SU-DHL-6 (cell line): ENCODE measurements around the gene IFIT3.

Experiments used
- EZH2phosphoT487 ChIP-seq: fragments of 200-600 bp; sonication (generic), shearing (Covaris generic); conservative IDR thresholded peaks from 2 replicates; pipeline ENCODE4 v1.6.1; 2018; ENCODE audit warnings: mild to moderate bottlenecking, antibody characterized with exemption, low read length, moderate library complexity, mixed read lengths
- TF ChIP-seq, protein P1 (sequence below): fragments of 200-600 bp; sonication (generic); IDR thresholded peaks from one replicate; pipeline ENCODE4 v1.5.1; 2017; ENCODE audit warnings: antibody characterized with exemption, mild to moderate bottlenecking, low read length, moderate library complexity; ENCODE audit not compliant: insufficient read depth, poor library complexity, severe bottlenecking

DNA sequence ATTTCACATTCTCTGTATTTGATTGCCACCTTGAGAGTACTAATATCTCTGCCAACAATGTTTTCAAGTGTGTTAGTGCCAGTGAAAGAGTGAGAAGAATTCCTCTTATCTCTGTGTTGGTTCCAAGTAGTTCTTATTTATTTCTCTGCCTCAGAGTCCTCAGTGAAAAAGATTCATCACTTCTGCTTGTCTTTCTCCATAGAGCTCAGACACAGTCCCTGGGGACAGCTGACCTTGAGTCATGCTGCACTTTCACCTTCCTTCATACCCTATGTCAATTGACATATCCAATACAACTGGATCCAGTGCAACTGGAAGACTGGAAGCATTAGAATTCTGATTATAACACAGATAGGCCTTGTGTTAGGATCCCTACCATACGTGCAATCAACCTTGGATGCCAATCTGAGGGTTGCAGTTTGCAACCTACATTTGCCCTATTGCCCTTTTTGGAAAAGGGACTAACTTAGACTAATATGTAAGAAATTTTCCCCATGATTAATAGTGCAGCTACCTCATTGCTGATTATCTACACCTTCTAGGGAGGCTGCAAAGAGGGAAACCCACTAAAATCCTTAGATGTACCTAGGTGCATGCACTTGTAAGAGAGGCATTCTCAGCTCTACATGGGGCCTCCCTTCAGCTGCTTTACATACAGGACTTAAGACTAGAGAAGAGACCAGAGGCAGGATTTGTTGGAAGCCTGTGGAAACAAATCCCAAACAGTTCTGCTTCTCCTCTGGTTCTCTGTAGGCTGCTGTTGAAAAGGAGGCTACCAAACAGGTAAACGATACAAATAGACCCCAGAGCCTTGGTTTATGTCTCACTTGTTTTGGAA, 17.5 kb upstream of the IFIT3 start:
- TF ChIP-seq, protein P1, sequence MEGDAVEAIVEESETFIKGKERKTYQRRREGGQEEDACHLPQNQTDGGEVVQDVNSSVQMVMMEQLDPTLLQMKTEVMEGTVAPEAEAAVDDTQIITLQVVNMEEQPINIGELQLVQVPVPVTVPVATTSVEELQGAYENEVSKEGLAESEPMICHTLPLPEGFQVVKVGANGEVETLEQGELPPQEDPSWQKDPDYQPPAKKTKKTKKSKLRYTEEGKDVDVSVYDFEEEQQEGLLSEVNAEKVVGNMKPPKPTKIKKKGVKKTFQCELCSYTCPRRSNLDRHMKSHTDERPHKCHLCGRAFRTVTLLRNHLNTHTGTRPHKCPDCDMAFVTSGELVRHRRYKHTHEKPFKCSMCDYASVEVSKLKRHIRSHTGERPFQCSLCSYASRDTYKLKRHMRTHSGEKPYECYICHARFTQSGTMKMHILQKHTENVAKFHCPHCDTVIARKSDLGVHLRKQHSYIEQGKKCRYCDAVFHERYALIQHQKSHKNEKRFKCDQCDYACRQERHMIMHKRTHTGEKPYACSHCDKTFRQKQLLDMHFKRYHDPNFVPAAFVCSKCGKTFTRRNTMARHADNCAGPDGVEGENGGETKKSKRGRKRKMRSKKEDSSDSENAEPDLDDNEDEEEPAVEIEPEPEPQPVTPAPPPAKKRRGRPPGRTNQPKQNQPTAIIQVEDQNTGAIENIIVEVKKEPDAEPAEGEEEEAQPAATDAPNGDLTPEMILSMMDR, result no peak
- TF ChIP-seq EZH2phosphoT487, result no peak
